ENCODE results near the gene RINL.
"Not testable (repeated sequence)": the region's sequence is repeated elsewhere in the genome, so short reads cannot be mapped to it uniquely, and the experiment has no call there.

The RINL gene

GRCh38 chr19:38831142-38831605 lies 46.9 kb downstream of the RINL start:
- DNase-seq = no peak

GRCh38 chr19:38830039-38830733 lies 47.9 kb downstream of the RINL start:
- DNase-seq = no peak

GRCh38 chr19:38829203-38829602 lies 48.9 kb downstream of the RINL start:
- not testable (repeated sequence) for DNase-seq

- no peak for DNase-seq
Observed at GRCh38 chr19:38826856-38827551, 51.1 kb downstream of the RINL start.

- DNase-seq = not testable (repeated sequence)
Observed at GRCh38 chr19:38825936-38826335, 52.1 kb downstream of the RINL start.

- not testable (repeated sequence) for DNase-seq
Observed at GRCh38 chr19:38821230-38821825, 56.7 kb downstream of the RINL start.

- no peak for DNase-seq
Observed at GRCh38 chr19:38819231-38819920, 58.7 kb downstream of the RINL start.
